Stimulated activated naive CD8-positive, alpha-beta T cell treated with anti-CD3 and anti-CD28 coated beads, Interleukin-15, amount 100 ng/mL, for 72 hours (primary cell): Measurements from ENCODE around the gene CAMTA1.

Experiments
- ATAC-seq: fragments of 150-1000 bp; cut with Tn5 transposase; 2 replicates; pipeline ENCODE4 v1.10.0; 2021; ENCODE audit warnings: mild to moderate bottlenecking, moderate library complexity
- DNase-seq, 2 donors: peaks; one replicate each; pipeline ENCODE4 v3.0.0; 2021 to 2022
- H3K27ac Mint-ChIP-seq, 2 donors: one replicate each; pipeline ENCODE4 v1.8.0; 2022; ENCODE audit warnings: mild to moderate bottlenecking in 2 of 2, mixed read lengths in 2 of 2, moderate library complexity in 2 of 2
- H3K27me3 Mint-ChIP-seq: one replicate; pipeline ENCODE4 v1.8.0; 2022; ENCODE audit warnings: mixed read lengths
- H3K4me1 Mint-ChIP-seq: one replicate; pipeline ENCODE4 v1.8.0; 2022; ENCODE audit warnings: mild to moderate bottlenecking, mixed read lengths
- H3K4me3 Mint-ChIP-seq, 2 donors: one replicate each; pipeline ENCODE4 v1.8.0; 2022; ENCODE audit warnings: mild to moderate bottlenecking in 2 of 2, mixed read lengths in 2 of 2, moderate library complexity in 1 of 2
- H3K9me3 Mint-ChIP-seq, 2 donors: one replicate each; pipeline ENCODE4 v1.8.0; 2022; ENCODE audit warnings: mixed read lengths in 2 of 2

Gene CAMTA1

DNA sequence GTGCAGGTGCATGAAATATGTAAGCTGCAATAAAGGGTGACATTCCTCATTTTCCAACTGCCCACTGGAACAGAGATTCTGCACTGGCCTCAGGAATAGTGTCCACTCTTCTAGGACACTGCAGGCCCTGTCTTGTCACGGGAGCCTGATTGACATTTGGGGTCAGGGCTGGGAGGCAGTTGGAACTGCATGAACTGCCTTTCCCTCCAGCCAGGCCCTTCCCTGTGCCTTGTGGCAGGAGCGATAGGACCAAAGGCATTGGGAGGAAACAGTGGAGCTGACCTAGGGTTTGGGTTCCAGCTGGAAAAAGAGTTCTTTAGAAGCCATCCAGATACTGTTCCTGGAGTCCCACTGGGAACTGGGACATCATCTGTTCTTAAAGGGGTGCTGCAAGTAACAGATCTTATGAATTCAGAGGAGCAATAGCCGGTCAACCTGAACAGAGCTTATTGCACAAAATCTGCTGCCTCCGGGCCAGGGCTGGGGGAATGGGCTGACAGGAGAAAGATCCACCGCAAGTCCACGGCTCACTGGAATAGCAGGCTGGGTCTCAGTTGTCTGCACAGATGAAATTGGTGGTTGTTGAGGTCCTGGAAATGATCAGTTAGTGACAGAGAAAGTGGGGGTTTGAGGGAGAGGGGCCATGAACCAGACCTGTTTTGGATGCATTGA, 451.7 kb downstream of the CAMTA1 start:
- ATAC-seq (no peak), DNase-seq (no peak)
- H3K27me3 Mint-ChIP-seq = peaks cover 21% of the 10 kb centered on the region
- no peaks in the 10 kb centered on the region for H3K9me3 Mint-ChIP-seq
- H3K4me3 Mint-ChIP-seq = no peak overlapping the region
- H3K27ac Mint-ChIP-seq = no peak overlapping the region
- peaks cover 6% of the 10 kb centered on the region for H3K4me1 Mint-ChIP-seq

DNA sequence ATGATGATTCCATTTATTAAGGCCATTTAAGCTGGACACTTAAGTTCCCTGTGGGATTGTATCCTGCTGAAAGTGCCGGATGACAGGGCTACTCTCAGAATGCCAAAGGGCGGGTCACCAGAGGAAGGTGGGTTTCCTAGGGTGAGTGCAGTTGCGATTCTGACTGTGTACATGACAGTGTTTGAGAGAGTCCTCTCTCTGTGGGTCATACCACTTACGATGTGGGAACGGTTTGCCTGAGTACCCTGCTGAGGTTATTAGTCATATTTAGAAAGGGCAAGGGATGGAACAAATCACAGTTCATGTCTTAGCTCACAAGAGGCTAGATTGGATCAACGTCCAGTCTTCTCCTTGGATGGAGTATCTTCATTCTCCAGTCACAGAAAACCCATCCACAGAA, 461.9 kb downstream of the CAMTA1 start:
- H3K9me3 Mint-ChIP-seq = no peaks in the 10 kb centered on the region

GRCh38 chr1:7247791-7248548, 462.7 kb downstream of the CAMTA1 start:
- Mint-ChIP-seq H3K4me1 (no peaks in the 10 kb centered on the region), H3K27me3 (peaks cover 46% of the 10 kb centered on the region), H3K27ac (no peak overlapping the region), H3K4me3 (no peak overlapping the region), H3K9me3 (no peaks in the 10 kb centered on the region)
- DNase-seq = no peak
- ATAC-seq = no peak

More for the DNA sequence above, 461.9 kb downstream of the CAMTA1 start:
- no peak for ATAC-seq
- peaks cover 41% of the 10 kb centered on the region for H3K27me3 Mint-ChIP-seq
- no peak for DNase-seq
- no peak overlapping the region for H3K27ac Mint-ChIP-seq
- no peaks in the 10 kb centered on the region for H3K4me1 Mint-ChIP-seq
- no peak overlapping the region for H3K4me3 Mint-ChIP-seq

DNA sequence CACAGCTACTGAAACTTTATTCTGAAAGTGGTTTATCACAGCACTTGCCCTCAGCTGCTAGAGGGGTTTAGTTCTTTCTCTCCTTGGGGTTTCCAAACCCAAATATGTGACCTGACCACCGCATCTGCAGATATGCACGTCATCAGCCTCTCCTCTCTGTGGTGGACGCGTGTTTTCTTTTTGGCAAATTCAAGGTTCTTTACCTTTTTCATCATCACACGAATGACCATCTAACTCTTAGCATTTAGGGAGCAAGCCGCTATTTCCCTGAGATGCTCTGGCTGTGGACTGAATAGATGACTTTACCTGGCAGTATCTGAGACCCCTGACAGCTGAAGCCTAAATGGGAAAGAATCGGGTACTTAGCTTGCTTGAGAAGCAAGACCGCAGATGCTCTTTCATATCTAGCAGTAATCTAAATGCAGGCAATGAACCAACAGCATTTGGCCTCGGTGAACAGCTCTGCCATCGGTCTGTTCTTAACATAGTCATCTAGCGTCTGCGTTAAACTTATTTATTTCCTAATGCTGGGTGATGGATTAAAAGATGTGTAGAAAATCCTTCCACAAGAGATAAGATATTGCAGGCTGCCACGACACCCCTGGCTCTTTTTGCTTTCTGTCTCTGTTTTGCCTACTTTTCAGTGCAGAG, 463.4 kb downstream of the CAMTA1 start:
- Mint-ChIP-seq H3K27ac (no peak overlapping the region), H3K4me3 (no peak overlapping the region), H3K4me1 (no peaks in the 10 kb centered on the region), H3K27me3 (peaks cover 52% of the 10 kb centered on the region), H3K9me3 (no peaks in the 10 kb centered on the region)
- ATAC-seq (no peak), DNase-seq (no peak)

GRCh38 chr1:7249516-7249915, 464.3 kb downstream of the CAMTA1 start:
- peaks cover 58% of the 10 kb centered on the region for H3K27me3 Mint-ChIP-seq
- no peak overlapping the region for H3K4me3 Mint-ChIP-seq
- ATAC-seq (no peak), DNase-seq (no peak)
- no peak overlapping the region for H3K27ac Mint-ChIP-seq
- H3K4me1 Mint-ChIP-seq = no peaks in the 10 kb centered on the region
- H3K9me3 Mint-ChIP-seq = no peaks in the 10 kb centered on the region

DNA sequence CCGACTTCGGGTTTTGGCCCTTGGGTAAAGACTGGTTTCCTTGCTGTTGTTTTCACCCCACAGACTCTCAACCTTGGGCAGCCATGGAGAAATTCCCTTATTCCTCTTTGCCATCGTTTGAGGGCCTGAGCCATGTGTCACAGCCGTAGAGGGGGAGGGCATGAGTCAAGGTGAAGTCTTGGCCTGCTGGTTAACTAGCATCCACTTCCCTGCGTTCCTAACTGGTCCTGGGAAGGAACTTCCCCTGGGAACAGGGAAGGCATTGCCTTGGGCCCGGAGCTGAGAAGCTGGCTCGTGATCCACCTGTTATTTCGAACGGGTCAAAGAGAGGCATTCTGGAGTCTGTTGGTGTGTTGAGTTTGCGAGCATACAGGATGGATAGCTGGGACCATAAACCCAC, 464.9 kb downstream of the CAMTA1 start:
- Mint-ChIP-seq H3K27me3 (peaks cover 58% of the 10 kb centered on the region), H3K9me3 (no peaks in the 10 kb centered on the region), H3K4me1 (no peaks in the 10 kb centered on the region), H3K4me3 (no peak overlapping the region), H3K27ac (no peak overlapping the region)
- ATAC-seq (no peak), DNase-seq (no peak)

DNA sequence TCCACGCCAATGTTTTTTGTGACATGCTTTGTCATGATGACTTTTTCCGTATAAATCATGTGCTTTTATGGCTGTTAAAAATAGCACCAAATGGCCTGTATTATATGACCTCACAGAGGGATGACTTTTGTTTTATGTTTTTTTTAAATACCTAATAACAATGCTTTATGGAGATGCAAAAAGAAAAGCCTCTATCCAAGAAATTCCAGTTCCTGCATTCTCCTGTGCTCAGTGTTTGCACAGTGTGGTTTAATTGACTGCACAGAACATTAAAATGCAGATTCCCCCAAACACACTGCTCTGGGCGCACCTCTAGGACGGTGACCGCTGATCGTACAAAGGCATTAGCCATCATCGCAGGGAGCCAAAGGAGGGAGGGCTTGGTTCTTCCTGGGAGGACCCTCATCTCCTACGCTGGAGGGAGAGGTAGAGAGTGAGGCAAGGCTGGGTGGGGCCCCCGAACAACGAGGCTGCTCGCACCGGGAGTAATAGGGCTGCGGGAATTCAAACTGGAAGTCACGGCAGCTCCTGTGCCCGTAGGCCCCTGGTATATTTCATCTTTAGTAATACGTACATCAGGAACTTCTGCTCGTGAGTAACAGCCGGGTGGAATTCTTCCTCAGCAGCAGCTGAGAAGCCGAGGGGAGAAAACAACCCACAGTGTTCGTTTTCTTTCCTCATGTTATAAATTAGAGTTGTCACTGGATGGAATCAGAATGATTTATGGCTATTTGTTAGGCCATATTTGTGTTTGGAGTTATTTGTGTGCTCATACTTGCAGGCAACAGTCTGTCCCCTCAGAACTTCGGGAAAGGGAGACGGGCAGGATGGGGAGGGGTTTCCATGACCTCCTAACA, 465.6 kb downstream of the CAMTA1 start:
- DNase-seq (no peak), ATAC-seq (no peak)
- H3K4me1 Mint-ChIP-seq = no peaks in the 10 kb centered on the region
- H3K4me3 Mint-ChIP-seq = no peak overlapping the region
- peaks cover 56% of the 10 kb centered on the region for H3K27me3 Mint-ChIP-seq
- no peak overlapping the region for H3K27ac Mint-ChIP-seq
- H3K9me3 Mint-ChIP-seq = no peaks in the 10 kb centered on the region

DNA sequence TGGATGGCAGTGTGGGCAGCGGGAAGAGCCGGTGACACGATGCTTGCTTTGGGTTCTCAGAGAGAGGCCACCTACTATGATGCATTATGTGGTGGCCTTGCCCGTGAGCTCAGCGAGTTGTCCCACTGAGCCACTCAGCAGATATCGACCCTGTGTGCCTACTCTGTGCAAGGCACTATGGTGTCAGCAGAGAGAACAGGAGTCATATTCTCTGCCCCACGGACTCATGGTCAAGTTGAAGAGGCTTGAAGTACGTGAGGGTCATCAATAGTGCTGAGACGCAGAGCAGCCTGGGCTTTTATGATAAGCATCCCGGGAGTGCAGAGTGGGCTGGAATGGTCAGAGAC, 466.2 kb downstream of the CAMTA1 start:
- Mint-ChIP-seq H3K4me1 (no peaks in the 10 kb centered on the region), H3K27ac (no peak overlapping the region), H3K9me3 (no peaks in the 10 kb centered on the region), H3K4me3 (no peak overlapping the region), H3K27me3 (peaks cover 50% of the 10 kb centered on the region)
- no peak for ATAC-seq
- no peak for DNase-seq

GRCh38 chr1:7252411-7253117, 467.3 kb downstream of the CAMTA1 start:
- Mint-ChIP-seq H3K9me3 (no peaks in the 10 kb centered on the region), H3K27me3 (peaks cover 39% of the 10 kb centered on the region), H3K4me3 (no peak overlapping the region), H3K4me1 (no peaks in the 10 kb centered on the region), H3K27ac (no peak overlapping the region)
- DNase-seq (no peak), ATAC-seq (no peak)

DNA sequence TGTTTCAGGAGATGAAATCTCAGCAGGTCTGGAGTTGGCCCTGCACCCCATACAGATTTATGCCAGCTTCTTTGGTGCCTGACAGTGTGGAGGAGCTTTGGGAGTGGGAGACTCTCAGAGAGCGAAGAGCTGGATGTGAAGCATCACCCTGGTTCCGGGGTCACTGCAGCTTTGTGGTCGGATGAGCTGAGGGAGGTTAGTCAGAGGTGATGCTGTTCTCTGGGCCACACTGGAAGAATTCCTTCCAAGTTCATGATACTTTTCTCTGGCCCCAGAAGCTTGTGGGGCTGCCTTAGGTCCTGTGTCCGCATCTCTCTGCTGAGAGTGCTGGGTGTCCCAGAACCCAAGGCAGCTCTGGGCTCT, 467.8 kb downstream of the CAMTA1 start:
- no peak overlapping the region for H3K4me3 Mint-ChIP-seq
- no peak for DNase-seq
- H3K27me3 Mint-ChIP-seq = peaks cover 33% of the 10 kb centered on the region
- H3K27ac Mint-ChIP-seq = no peak overlapping the region
- H3K4me1 Mint-ChIP-seq = no peaks in the 10 kb centered on the region
- no peak for ATAC-seq
- no peaks in the 10 kb centered on the region for H3K9me3 Mint-ChIP-seq

- ATAC-seq = no peak
- peak overlapping the region in 1 of 2 donors; percentile 59 for H3K27ac Mint-ChIP-seq
- no peak for DNase-seq
- no peak overlapping the region for H3K4me3 Mint-ChIP-seq
- no peaks in the 10 kb centered on the region for H3K9me3 Mint-ChIP-seq
- H3K27me3 Mint-ChIP-seq = peaks cover 24% of the 10 kb centered on the region
- H3K4me1 Mint-ChIP-seq = no peaks in the 10 kb centered on the region
Observed at GRCh38 chr1:7253988-7254587, 468.8 kb downstream of the CAMTA1 start.

- Mint-ChIP-seq H3K27ac (no peak overlapping the region), H3K27me3 (peaks cover 23% of the 10 kb centered on the region), H3K9me3 (no peaks in the 10 kb centered on the region), H3K4me3 (no peak overlapping the region), H3K4me1 (no peaks in the 10 kb centered on the region)
- ATAC-seq (no peak), DNase-seq (no peak)
Observed at GRCh38 chr1:7255303-7256058, 470.2 kb downstream of the CAMTA1 start.

- H3K4me1 Mint-ChIP-seq = no peaks in the 10 kb centered on the region
- H3K4me3 Mint-ChIP-seq = no peak overlapping the region
- H3K9me3 Mint-ChIP-seq = no peaks in the 10 kb centered on the region
- ATAC-seq (no peak), DNase-seq (no peak)
- no peak overlapping the region for H3K27ac Mint-ChIP-seq
- peaks cover 24% of the 10 kb centered on the region for H3K27me3 Mint-ChIP-seq
Observed at GRCh38 chr1:7256526-7256925, 471.3 kb downstream of the CAMTA1 start.

GRCh38 chr1:7257225-7257624, 472.0 kb downstream of the CAMTA1 start:
- Mint-ChIP-seq H3K4me3 (no peak overlapping the region), H3K9me3 (no peaks in the 10 kb centered on the region), H3K27ac (no peak overlapping the region), H3K27me3 (peaks cover 24% of the 10 kb centered on the region), H3K4me1 (no peaks in the 10 kb centered on the region)
- DNase-seq (no peak), ATAC-seq (no peak)
